ENCODE measurements around the gene PCDHGB6. TPM values are rescaled to one million over a fixed set of nuclear protein-coding genes. Genes with fewer than 3 reads are reported as not detected.
"Not testable (repeated sequence)": the region's sequence is repeated elsewhere in the genome, so short reads cannot be mapped to it uniquely, and the experiment has no call there.

PCDHGB6 gene
- total RNA-seq, 1 experiment from 2014 or later, result 0.40 TPM

DNA sequence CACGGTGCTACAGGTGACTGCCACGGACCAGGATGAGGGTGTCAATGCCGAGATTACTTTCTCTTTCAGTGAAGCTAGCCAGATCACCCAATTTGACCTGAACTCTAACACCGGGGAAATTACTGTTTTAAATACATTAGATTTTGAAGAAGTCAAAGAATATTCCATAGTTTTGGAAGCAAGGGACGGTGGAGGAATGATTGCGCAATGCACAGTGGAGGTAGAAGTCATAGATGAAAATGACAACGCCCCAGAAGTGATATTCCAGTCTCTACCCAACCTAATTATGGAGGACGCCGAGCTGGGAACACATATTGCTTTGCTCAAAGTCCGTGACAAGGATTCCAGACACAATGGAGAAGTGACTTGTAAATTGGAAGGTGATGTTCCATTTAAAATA is 19.2 kb upstream of the PCDHGB6 start:
- no peak for DNase-seq (ENCODE audit: low read depth)

- DNase-seq (ENCODE audit: low read depth), result no peak
Measured at GRCh38 chr5:141389153-141390042, 18.4 kb upstream of the PCDHGB6 start.

DNA sequence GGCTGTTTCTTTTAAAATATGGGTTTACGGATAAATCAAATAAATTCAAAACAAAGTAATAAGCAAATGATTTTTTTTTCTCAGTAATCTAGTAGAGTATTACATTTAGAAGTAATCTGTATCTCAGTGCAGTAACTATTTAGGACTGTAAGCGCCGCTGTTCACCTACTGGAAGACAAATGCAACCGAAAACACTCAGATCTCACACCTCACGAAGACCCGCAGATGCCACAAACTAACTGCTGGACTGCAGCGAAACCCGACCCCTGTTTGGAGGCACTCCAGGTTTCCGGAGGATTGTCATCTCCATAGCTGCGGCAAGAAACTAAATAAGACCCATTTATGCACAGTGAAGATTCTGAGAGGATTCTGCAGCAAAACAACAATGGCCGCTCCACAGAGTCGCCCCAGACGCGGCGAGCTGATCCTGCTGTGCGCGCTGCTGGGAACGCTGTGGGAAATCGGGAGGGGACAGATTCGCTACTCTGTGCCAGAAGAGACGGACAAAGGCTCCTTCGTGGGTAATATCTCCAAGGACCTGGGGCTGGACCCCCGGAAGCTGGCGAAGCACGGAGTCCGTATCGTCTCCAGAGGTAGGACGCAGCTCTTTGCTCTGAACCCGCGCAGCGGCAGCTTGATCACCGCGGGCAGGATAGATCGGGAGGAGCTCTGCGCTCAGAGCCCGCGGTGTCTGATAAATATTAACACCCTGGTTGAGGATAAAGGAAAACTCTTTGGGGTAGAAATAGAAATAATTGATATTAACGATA is 15.2 kb upstream of the PCDHGB6 start, which contains the start of gene PCDHGA8:
PCDHGA8 (plus strand) TSS at position 205 of the 770 bp plus-strand sequence; CDS start at position 386, 181 bp downstream.
- peak; percentile 20 for DNase-seq (ENCODE audit: low read depth)

GRCh38 chr5:141393267-141393666 is 14.6 kb upstream of the PCDHGB6 start:
- no peak for DNase-seq (ENCODE audit: low read depth)

- not testable (repeated sequence) for DNase-seq (ENCODE audit: low read depth)
Measured at GRCh38 chr5:141394401-141395187, 13.2 kb upstream of the PCDHGB6 start.

DNA sequence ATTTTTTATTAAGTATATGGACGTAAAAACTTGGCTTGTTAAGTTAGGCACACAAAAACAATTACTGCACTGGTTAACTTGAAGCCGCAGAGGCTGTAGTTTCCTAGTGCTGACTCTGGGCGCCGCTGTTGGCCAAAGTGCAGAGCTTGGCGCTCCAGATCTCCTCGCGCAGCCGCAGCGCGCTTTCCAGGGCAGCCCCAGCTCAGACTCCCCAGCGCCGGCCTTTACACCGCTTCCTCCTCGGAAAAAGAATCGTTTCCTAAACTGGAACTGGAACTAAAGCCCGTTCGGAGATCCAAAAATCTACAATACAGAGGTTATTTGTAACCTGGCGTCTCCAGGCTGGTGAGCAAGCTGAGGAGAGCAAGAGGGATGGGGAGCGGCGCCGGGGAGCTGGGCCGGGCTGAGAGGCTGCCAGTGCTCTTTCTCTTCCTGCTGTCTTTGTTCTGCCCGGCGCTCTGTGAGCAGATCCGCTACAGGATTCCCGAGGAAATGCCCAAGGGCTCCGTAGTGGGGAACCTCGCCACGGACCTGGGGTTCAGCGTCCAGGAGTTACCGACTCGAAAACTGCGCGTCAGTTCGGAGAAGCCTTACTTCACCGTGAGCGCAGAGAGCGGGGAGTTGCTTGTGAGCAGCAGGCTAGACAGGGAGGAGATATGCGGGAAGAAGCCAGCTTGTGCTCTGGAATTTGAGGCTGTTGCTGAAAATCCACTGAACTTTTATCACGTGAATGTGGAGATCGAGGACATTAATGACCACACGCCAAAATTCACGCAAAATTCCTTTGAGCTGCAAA is 9.9 kb upstream of the PCDHGB6 start, which contains the start of gene PCDHGB5:
PCDHGB5 (plus strand) TSS at position 192 of the 796 bp plus-strand sequence; CDS start at position 373, 181 bp downstream.
- DNase-seq (ENCODE audit: low read depth), result not testable (repeated sequence)

GRCh38 chr5:141398608-141399007 is 9.2 kb upstream of the PCDHGB6 start:
- no peak for DNase-seq (ENCODE audit: low read depth)

DNA sequence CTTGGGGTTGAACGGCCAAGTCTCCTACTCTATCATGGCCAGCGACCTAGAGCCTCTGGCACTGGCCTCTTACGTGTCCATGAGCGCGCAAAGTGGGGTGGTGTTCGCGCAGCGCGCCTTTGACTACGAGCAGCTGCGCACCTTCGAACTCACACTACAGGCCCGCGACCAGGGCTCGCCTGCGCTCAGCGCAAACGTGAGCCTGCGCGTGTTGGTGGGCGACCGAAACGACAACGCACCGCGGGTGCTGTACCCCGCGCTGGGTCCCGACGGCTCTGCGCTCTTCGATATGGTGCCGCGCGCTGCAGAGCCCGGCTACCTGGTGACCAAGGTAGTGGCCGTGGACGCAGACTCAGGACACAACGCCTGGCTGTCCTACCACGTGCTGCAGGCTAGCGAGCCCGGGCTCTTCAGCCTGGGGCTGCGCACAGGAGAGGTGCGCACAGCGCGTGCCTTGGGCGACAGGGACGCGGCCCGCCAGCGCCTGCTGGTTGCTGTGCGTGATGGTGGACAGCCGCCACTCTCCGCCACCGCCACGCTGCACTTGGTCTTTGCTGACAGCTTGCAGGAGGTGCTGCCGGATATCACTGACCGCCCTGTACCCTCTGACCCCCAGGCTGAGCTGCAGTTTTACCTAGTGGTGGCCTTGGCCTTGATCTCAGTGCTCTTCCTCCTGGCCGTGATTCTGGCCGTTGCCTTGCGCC is 8.1 kb upstream of the PCDHGB6 start:
- DNase-seq (ENCODE audit: low read depth), result no peak

DNA sequence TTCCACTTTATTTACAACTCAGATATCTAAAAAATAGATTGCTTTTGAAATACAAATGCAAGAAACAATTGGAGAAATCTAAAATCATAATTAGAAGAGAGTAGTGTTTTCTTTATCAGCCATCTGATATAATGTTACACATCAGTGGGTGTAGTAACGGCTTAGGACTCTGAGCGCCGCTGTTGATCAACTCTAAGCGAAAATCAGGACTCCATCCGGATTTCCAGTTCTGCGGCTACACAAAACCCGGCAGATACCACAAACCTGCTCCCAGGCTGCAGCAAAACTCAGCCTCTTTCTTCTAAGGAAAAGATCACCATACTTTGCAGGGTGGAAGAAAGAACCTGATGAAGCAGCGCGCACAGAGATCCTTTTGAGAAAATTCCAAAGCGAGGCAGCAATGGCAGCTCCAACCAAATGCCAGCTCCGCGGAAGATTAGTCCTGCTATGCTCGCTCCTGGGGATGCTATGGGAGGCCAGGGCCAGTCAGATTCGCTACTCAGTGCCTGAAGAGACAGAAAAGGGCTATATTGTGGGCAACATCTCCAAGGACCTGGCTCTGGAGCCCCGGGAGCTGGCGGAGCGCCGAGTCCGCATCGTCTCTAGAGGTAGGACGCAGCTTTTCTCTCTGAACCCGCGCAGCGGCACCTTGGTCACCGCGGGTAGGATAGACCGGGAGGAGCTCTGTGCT is 5.1 kb upstream of the PCDHGB6 start, which contains the start of gene PCDHGA9:
PCDHGA9 (plus strand) TSS at position 226 of the 691 bp plus-strand sequence; CDS start at position 401, 175 bp downstream.
- DNase-seq (ENCODE audit: low read depth), result no peak

GRCh38 chr5:141403387-141403786 is 4.4 kb upstream of the PCDHGB6 start:
- no peak for DNase-seq (ENCODE audit: low read depth)

DNA sequence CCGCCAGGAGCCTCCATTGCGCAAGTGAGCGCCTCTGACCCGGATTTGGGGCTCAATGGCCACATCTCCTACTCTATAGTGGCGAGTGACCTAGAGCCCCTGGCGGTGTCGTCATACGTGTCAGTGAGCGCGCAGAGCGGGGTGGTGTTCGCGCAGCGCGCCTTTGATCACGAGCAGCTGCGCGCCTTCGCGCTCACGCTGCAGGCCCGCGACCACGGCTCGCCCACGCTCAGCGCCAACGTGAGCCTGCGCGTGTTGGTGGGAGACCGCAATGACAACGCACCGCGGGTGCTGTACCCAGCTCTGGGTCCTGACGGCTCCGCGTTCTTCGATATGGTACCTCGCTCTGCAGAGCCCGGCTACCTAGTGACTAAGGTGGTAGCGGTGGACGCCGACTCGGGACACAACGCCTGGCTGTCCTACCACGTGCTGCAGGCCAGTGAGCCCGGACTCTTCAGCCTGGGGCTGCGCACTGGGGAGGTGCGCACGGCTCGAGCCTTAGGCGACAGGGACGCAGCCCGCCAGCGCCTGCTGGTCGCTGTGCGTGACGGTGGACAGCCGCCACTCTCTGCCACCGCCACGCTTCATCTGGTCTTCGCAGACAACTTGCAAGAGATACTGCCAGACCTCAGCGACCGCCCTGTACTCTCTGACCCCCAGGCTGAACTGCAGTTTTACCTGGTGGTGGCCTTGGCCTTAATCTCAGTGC is 1.9 kb downstream of the PCDHGB6 start:
- DNase-seq (ENCODE audit: low read depth), result no peak

DNA sequence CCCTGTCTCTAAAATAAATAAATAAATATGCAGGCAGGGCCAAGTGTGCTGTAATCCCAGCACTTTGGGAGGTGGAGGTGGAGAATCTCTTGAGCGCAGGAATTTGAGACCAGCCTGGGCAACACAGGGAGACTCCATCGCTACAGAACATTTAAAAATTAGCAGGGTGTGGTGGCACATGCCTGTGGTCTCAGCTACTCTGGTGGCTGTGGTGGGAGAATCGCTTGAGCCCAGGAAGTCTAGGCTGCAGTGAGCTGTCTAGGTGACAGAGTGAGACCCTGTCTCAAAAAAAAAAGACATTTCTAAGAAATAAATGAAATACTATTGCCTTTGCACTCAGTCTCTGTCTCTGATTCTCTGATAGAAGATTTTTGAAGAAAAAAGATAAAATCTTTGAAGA is 3.8 kb downstream of the PCDHGB6 start:
- no peak for DNase-seq (ENCODE audit: low read depth)

DNA sequence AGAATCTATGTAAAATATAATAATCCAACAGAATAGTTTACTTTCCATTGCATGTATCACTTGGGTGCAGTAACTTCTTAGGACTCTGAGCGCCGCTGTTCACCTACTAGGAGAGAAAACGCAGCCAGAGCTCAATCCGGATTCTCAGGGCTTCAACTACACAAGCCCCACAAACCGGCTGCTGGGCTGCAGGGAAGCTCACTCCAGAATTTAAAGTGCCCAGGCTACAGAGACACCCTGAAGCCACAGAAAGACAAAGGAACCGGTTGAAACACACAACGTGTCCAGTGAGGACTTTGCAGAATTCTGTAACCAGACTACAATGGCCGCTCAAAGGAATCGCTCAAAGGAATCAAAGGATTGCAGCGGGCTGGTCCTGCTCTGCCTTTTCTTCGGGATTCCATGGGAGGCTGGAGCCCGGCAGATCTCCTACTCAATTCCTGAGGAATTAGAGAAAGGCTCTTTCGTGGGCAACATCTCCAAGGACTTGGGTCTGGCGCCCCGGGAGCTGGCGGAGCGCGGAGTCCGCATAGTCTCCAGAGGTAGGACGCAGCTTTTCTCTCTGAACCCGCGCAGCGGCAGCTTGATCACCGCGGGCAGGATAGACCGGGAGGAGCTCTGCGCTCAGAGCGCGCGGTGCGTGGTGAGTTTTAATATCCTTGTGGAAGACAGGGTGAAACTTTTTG is 5.2 kb downstream of the PCDHGB6 start, which contains the start of gene PCDHGA10:
PCDHGA10 (plus strand) TSS at position 134 of the 686 bp plus-strand sequence; CDS start at position 323, 189 bp downstream.
- peak; percentile 77 for DNase-seq (ENCODE audit: low read depth)

- peak; percentile 15 for DNase-seq (ENCODE audit: low read depth)
Measured at GRCh38 chr5:141413540-141414069, 5.8 kb downstream of the PCDHGB6 start.

- not testable (repeated sequence) for DNase-seq (ENCODE audit: low read depth)
Measured at GRCh38 chr5:141414548-141415274, 6.9 kb downstream of the PCDHGB6 start.

DNA sequence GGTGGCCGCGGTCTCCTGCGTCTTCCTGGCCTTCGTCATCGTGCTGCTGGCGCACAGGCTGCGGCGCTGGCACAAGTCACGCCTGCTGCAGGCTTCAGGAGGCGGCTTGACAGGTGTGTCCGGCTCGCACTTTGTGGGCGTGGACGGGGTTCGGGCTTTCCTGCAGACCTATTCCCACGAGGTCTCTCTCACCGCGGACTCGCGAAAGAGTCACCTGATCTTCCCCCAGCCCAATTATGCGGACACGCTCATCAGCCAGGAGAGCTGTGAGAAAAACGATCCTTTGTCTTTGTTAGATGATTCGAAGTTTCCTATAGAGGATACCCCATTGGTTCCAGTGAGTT is 7.4 kb downstream of the PCDHGB6 start:
- DNase-seq (ENCODE audit: low read depth), result not testable (repeated sequence)
